K562 (cell line): Measurements from ENCODE around the gene ALKBH7. TPM values are rescaled to one million over a fixed set of nuclear protein-coding genes. Genes with fewer than 3 reads are reported as not detected.
A peak's percentile ranks its signal among the peaks of the same experiment; 100 is the strongest.

Experiments used
- MXI1 ChIP-seq: IDR thresholded peaks from 2 replicates; pipeline ENCODE4 v1.6.1; 2011; ENCODE audit warnings: low read depth, mild to moderate bottlenecking, improper control_type of control experiment, low read length
- SIN3A ChIP-seq, 2 experiments: fragments of 150-350 bp in 1 of 2; IDR thresholded peaks; 2 replicates each; pipeline ENCODE4 v1.6.1; 2011 to 2016; ENCODE audit warnings: borderline replicate concordance in 2 of 2, low read depth in 2 of 2, low read length in 2 of 2, mild to moderate bottlenecking in 2 of 2, moderate library complexity in 2 of 2; ENCODE audit not compliant: control insufficient read depth in 1 of 2
- polyA plus RNA-seq, 8 experiments: library from polyadenylated mRNA; depleted of rRNA in 4 of 8; stranded (reverse) in 5 of 8; unstranded in 3 of 8; fragments of >200 nt; fragmentation: Nextera tagmentation in 2 of 8; fragmentation: Illumina TruSeq in 1 of 8; extraction: Ambion mirVana in 2 of 8; extraction: Trizol in 1 of 8; gene quantifications; 2 replicates each; pipeline versions ENCODE4 v1.2.1 to v1.2.3, GENCODE V29; 2011 to 2014; ENCODE audit warnings: inconsistent platforms in 1 of 8, missing spikeins in 1 of 8
- total RNA-seq, 7 experiments: library from RNA; depleted of rRNA in 6 of 7; stranded (reverse); fragments of >200 nt in 6 of 7; fragmentation: Illumina TruSeq in 2 of 7; extraction: Trizol in 2 of 7; gene quantifications; 2 replicates each; pipeline versions ENCODE4 v1.2.1 to v1.2.3, GENCODE V29; 2011 to 2021; ENCODE audit warnings: low replicate concordance in 1 of 7
- TF ChIP-seq, protein P1 (sequence below), 2 experiments: fragments of 450-650 bp in 1 of 2; sonication (generic) in 1 of 2; formaldehyde crosslinking in 1 of 2; IDR thresholded peaks; 2 replicates each; pipeline versions ENCODE4 v1.7.1 to v1.9.0; 2016 to 2022; ENCODE audit warnings: inconsistent platforms in 1 of 2, mild to moderate bottlenecking in 1 of 2, missing genetic modification reagents in 1 of 2

Gene ALKBH7
- total and polyA plus RNA-seq, 9 of the 15 experiments (the other 6 are each of a cell fraction or from before 2014, with no cell fraction given): 0.69 to 94.8 (median 17.6) TPM

DNA sequence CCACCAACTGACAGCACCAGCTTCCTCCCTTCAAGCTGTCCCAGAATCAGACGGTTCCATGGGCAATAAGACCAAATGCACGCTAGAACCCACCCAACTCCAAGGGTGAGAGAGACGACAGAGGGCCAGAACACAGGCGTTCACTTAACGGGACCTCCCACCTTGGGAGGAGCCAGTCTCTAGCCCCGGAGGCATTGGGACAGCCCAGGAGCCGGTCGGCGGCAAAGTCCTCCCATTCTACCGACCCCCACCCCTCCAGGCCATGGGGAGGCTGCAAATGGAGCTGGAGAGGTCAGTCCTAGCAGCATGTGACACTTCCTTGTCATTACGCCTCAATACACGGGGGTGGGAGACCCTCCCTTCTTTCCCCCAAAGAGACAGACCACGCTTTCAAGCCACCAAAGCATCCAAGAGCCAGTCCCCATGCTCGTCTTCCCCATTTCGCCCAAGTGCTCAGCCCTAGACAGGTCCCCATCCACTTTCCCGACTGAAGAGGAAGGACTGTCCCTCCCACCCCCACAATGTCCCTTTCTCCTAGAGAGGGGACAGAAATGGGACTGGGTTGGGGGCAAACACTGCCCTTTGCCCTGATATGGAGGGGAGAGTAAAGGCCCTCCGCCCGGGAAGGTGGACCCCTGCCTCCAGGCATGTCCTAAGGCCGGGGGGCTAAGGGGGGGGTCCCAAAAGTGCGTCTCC is 51.1 kb downstream of the ALKBH7 start (continued):
- TF ChIP-seq, protein P1, sequence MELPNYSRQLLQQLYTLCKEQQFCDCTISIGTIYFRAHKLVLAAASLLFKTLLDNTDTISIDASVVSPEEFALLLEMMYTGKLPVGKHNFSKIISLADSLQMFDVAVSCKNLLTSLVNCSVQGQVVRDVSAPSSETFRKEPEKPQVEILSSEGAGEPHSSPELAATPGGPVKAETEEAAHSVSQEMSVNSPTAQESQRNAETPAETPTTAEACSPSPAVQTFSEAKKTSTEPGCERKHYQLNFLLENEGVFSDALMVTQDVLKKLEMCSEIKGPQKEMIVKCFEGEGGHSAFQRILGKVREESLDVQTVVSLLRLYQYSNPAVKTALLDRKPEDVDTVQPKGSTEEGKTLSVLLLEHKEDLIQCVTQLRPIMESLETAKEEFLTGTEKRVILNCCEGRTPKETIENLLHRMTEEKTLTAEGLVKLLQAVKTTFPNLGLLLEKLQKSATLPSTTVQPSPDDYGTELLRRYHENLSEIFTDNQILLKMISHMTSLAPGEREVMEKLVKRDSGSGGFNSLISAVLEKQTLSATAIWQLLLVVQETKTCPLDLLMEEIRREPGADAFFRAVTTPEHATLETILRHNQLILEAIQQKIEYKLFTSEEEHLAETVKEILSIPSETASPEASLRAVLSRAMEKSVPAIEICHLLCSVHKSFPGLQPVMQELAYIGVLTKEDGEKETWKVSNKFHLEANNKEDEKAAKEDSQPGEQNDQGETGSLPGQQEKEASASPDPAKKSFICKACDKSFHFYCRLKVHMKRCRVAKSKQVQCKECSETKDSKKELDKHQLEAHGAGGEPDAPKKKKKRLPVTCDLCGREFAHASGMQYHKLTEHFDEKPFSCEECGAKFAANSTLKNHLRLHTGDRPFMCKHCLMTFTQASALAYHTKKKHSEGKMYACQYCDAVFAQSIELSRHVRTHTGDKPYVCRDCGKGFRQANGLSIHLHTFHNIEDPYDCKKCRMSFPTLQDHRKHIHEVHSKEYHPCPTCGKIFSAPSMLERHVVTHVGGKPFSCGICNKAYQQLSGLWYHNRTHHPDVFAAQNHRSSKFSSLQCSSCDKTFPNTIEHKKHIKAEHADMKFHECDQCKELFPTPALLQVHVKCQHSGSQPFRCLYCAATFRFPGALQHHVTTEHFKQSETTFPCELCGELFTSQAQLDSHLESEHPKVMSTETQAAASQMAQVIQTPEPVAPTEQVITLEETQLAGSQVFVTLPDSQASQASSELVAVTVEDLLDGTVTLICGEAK (IDR thresholded peaks at IDR 0.05): 0 out of 2 replicates have a peak, but pooled peaks have one; percentile 15
- TF ChIP-seq, protein P1 (CRISPR knock-in tag; IDR thresholded peaks at IDR 0.05): 0 out of 2 replicates have a peak, but pooled peaks have one; percentile 13
- TF ChIP-seq MXI1 (peak; percentile 38; the same call in 1 of the 2 replicates), SIN3A (IDR thresholded peaks at IDR 0.05; ENCODE audit: borderline replicate concordance in 2 of 2, control insufficient read depth in 1 of 2, low read depth in 2 of 2, low read length in 2 of 2) (peak in 1 of 2 experiments; percentile 16; a peak in 1 of 4 replicates)
